NT2/D1 (cell line): ENCODE data around the gene GAS7.
"Not testable (repeated sequence)": the region's sequence is repeated elsewhere in the genome, so short reads cannot be mapped to it uniquely, and the experiment has no call there.

ENCODE experiments used
- DNase-seq: peaks from one replicate; pipeline ENCODE4 v3.0.0-alpha.2; 2011; ENCODE audit warnings: low read depth, low spot score
- H3K27me3 ChIP-seq: 2 replicates; pipeline ENCODE4 v1.6.0; 2011; ENCODE audit warnings: mild to moderate bottlenecking; ENCODE audit not compliant: insufficient read length, insufficient read depth
- H3K36me3 ChIP-seq: 2 replicates; pipeline ENCODE4 v1.6.1; 2011; ENCODE audit warnings: mild to moderate bottlenecking, low read length, mixed read lengths; ENCODE audit not compliant: insufficient read depth, insufficient read length
- H3K4me1 ChIP-seq: 2 replicates; pipeline ENCODE4 v1.5.1; 2011; ENCODE audit not compliant: insufficient read depth, insufficient read length
- H3K4me3 ChIP-seq: 2 replicates; pipeline ENCODE4 v1.5.1; 2011; ENCODE audit warnings: low read depth; ENCODE audit not compliant: insufficient read length
- H3K9ac ChIP-seq: 2 replicates; pipeline ENCODE4 v1.6.0; 2011; ENCODE audit warnings: low read depth; ENCODE audit not compliant: insufficient read length
- H3K9me3 ChIP-seq: 2 replicates; pipeline ENCODE4 v1.5.1; 2011; ENCODE audit warnings: mild to moderate bottlenecking, low read length; ENCODE audit not compliant: insufficient read depth
- SUZ12 ChIP-seq: IDR thresholded peaks from 2 replicates; pipeline ENCODE4 v1.6.1; 2011; ENCODE audit not compliant: insufficient read length, insufficient read depth; ENCODE audit errors: extremely low read depth
- YY1 ChIP-seq: IDR thresholded peaks from 2 replicates; pipeline ENCODE4 v1.6.1; 2011; ENCODE audit not compliant: insufficient read length, insufficient read depth
- ZNF274 ChIP-seq: IDR thresholded peaks from 2 replicates; pipeline ENCODE4 v1.6.1; 2011; ENCODE audit warnings: mild to moderate bottlenecking, low read depth, low read length

The GAS7 gene

DNA sequence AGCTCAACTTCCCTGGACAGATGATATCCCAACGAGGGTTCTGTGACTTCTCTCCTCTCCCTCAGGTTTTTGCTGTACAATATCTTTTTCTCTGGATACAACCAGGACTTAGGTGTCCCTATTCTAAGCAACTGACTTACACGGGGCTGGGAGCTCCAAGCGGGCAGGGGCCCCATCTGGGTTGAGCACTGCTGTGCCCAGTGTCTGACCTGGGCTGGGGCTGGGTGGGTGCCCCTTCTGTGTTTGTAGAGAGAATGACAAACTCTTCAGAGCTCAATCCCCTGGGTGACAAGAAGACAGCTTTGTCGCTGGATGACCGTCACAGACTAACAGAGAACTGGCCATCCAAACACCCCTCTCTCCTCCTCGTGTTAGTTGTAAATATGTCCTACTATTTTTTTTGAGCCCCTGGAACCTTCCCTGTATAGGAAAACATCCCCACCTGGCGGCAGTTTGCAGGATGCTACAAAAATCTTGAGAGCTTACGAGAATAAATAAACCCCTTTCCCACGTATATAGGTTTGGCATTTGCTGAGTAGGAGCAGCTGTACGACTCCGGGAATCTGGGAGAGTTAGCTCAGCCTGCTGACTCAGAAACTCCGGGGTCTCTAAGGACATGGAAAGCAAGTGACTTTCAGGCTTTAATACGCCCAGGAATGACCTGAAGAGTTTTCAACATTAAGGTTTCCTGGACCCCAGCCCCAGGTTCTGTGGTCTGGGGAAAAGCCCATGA, 269.6 kb downstream of the GAS7 start:
- TF ChIP-seq YY1 (no peak), ZNF274 (no peak), SUZ12 (no peak)
- Histone ChIP-seq H3K9ac (no peak overlapping the region), H3K4me3 (no peak overlapping the region), H3K27me3 (no peaks in the 10 kb centered on the region), H3K36me3 (peaks cover 13% of the 10 kb centered on the region), H3K4me1 (peaks cover 2% of the 10 kb centered on the region), H3K9me3 (no peaks in the 10 kb centered on the region)
- peak; percentile 58 for DNase-seq

DNA sequence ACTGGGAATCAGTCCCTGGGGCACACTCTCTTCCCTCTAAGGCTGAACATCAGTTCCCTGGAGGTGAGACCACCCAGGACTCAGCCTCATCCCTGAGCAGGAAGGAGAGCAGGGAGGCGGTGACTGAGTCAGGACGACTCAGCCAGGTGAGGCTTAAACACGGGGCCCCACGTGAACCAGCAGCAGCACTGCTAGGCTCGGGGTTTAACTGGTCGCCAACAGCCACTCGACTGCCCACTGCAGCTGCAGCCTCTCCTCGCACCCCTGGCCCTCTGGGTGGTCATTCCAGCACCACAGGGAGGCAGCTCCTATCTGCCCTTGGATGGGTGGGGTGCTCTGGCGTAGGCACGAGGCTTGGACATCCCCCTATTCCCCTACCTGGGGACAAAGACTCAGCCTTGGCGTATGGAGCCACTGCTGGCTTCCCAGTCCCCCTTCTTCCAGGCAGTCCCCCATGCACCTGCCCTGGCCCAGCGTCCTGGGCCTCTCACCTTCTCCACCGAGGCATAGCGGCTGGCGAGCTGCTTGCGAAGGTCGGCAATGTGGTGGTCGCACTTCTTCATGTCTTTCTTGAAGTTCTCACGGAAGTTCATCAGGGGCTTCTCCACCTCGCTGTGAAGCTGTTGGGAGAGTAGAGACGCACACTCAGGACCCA, 272.1 kb downstream of the GAS7 start:
- no peak overlapping the region for H3K9ac ChIP-seq
- TF ChIP-seq SUZ12 (no peak), YY1 (no peak), ZNF274 (no peak)

DNA sequence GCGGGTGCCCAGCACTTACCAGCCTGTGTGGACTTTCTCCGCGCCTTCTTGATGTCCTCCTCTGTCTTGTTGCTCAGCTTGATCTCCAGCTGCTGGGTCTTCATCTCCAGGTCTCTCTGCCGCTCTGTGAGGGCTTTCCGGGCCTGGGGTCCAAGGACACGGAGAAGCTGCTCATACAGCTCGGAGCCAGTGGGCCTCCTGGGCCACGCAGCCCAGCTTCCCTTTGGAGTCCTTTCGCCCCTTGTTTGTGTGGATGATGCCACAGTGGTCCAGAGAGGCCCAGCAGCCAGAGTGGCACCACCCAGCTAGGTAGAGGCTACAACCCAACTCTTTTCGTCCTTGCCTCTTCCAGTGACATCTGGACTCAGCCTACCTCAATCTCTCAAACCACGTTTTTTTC, 272.9 kb downstream of the GAS7 start:
- no peak overlapping the region for H3K4me3 ChIP-seq
- no peak for DNase-seq
- no peaks in the 10 kb centered on the region for H3K9me3 ChIP-seq
- TF ChIP-seq ZNF274 = no peak
- TF ChIP-seq YY1 = no peak
- TF ChIP-seq SUZ12 = no peak
- peaks cover 2% of the 10 kb centered on the region for H3K4me1 ChIP-seq
- no peak overlapping the region for H3K9ac ChIP-seq
- H3K27me3 ChIP-seq = no peaks in the 10 kb centered on the region
- H3K36me3 ChIP-seq = peaks cover 4% of the 10 kb centered on the region

More for the DNA sequence above, 272.1 kb downstream of the GAS7 start:
- Histone ChIP-seq H3K9me3 (no peaks in the 10 kb centered on the region), H3K27me3 (no peaks in the 10 kb centered on the region), H3K4me1 (peaks cover 2% of the 10 kb centered on the region), H3K4me3 (no peak overlapping the region), H3K36me3 (peaks cover 10% of the 10 kb centered on the region)
- DNase-seq = no peak

DNA sequence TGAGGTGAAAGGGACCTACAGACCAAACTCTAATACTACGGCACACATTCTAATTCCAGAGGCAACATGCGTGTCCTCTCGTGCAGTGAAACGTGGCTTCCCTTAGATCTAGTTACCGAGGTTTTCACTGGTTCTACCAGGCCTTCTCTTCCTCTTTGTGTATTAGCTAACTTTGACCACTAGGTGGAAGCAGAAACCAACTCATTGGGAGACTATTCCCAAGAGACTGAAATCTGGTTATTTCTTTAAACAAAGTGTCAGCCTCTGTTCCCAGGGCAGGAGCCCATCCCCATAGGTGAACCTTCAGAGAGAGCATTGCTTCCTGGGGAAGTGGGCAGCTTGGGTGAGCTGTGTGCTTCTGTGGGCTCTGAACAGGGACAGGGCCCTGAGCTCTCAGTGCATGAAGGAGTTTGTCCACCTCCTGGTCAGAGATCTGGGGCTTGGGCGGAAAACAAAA, 273.6 kb downstream of the GAS7 start:
- no peak overlapping the region for H3K9ac ChIP-seq
- DNase-seq = peak; percentile 49
- no peaks in the 10 kb centered on the region for H3K9me3 ChIP-seq
- H3K36me3 ChIP-seq = peaks cover 4% of the 10 kb centered on the region
- peaks cover 2% of the 10 kb centered on the region for H3K4me1 ChIP-seq
- TF ChIP-seq ZNF274 = no peak
- no peak for TF ChIP-seq YY1
- TF ChIP-seq SUZ12 = no peak
- no peaks in the 10 kb centered on the region for H3K27me3 ChIP-seq
- H3K4me3 ChIP-seq = no peak overlapping the region

DNA sequence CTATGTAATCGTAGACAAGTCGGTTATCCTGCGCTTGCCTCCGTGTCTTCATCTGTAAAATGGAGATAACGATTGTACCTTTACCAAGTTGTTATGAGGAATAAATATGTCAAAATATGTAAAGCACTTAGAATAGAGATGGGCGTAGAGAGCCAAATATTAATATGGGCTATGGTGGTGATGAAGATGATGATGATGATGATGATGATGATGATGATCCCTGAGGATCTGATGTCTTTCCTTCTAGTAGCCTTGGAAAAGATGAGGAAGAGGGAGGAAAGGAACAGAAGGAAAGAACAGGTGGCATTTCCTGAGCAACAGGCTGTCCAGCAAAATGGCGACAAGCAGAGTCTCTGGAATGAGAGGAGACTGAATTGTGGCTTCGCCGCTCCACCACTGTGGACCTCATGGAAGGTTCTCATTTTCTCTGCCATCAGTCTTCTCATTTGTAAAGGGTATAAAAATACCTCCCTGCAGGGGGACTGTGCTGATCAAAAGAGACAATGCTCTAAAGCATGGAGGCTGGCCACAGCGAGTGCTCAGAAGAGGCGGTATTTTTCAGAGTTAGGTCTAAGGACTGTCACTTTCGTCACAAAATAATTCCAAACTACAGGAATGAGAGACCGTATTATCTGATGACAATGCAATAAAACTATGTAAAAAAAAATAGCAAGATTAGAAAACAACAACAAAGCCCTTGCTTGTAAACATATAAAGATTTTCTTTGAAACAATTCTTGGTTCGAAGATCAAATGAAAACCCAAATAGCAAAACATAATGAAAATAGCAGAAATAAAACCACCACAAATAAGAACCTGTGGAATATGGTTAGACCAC, 276.2 kb downstream of the GAS7 start:
- no peak for DNase-seq
- no peak overlapping the region for H3K4me3 ChIP-seq
- H3K4me1 ChIP-seq = no peaks in the 10 kb centered on the region
- no peaks in the 10 kb centered on the region for H3K9me3 ChIP-seq
- no peaks in the 10 kb centered on the region for H3K27me3 ChIP-seq
- no peak overlapping the region for H3K9ac ChIP-seq
- peaks cover 20% of the 10 kb centered on the region for H3K36me3 ChIP-seq
- TF ChIP-seq YY1 = no peak
- TF ChIP-seq SUZ12 = no peak
- no peak for TF ChIP-seq ZNF274

DNA sequence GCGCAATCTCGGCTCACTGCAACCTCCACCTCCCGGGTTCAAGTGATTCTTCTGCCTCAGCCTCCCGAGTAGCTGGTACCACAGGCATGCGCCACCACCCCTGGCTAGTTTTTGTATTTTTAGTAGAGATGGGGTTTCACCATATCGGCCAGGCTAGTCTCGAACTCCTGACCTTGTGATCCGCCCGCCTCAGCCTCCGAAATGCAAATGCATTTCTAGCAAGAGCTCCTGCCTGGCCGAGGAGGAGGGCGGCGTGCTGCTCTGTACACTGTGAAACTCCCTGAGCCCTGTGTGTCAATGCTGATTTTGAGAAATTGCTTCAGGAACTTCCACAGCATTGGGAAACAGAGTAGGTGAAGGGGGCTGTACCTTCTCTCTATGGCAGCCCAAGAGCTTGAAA, 277.2 kb downstream of the GAS7 start:
- not testable (repeated sequence) for H3K4me3 ChIP-seq, H3K9me3 ChIP-seq, H3K4me1 ChIP-seq, H3K9ac ChIP-seq, H3K27me3 ChIP-seq, DNase-seq
- peaks cover 27% of the 10 kb centered on the region for H3K36me3 ChIP-seq

DNA sequence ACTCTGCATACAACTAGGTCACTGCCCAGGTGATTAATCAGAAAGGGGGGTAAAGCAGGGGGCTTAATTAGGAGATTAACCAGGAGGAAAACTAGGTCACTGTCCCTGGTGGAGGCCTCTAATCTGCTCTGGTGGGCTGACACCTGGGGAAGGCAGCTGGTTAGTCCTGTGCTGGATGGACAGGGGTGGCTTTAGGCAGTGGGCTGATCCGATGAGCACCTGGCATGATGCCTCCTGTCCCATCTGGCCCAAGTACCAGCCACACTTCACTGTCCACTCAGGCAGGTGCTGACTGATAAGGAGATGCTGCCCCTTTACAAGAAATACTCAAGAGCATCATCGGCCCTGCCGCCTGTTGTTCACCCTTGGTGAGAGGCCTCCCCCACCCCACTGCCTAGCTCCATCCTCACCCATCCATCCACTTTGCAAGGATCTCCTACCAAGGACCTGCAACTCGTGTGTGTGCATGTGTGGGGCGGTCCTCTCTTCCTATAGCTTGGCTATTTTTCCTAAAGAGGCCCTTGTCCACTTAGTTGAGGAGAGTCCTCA, 279.5 kb downstream of the GAS7 start:
- Histone ChIP-seq H3K4me3 (no peak overlapping the region), H3K36me3 (peaks cover 39% of the 10 kb centered on the region), H3K9me3 (no peaks in the 10 kb centered on the region), H3K9ac (no peak overlapping the region), H3K4me1 (no peaks in the 10 kb centered on the region), H3K27me3 (no peaks in the 10 kb centered on the region)
- TF ChIP-seq SUZ12 (no peak), YY1 (no peak), ZNF274 (no peak)
- no peak for DNase-seq
